ENCODE results near the gene ADGRE3. TPM values are rescaled to one million over a fixed set of nuclear protein-coding genes. Genes with fewer than 3 reads are reported as not detected.

Gene ADGRE3
- total and polyA plus RNA-seq, 7 donors, result 0.11 to 0.27 TPM; not detected in 5

GRCh38 chr19:14661372-14661924, 13.2 kb downstream of the ADGRE3 start:
- Histone ChIP-seq H3K4me3 (no peak overlapping the region), H3K36me3 (ENCODE audit: insufficient read depth in 1 of 2, low read depth in 1 of 2) (no peaks in the 10 kb centered on the region), H3K27ac (no peak overlapping the region), H3K27me3 (ENCODE audit: insufficient read depth in 3 of 3, low read length in 2 of 3) (peaks cover 0 to 14% (median 0%) of the 10 kb centered on the region in 3 donors), H3K9me3 (no peaks in the 10 kb centered on the region), H3K4me1 (no peaks in the 10 kb centered on the region)
- 70 to 72% (median 71%) methylated on average over 12 of the region's 12 CpGs for WGBS, 3 donors
- ATAC-seq (no peak), DNase-seq (no peak)
- intact Hi-C loops (cut with DNase I), result no loop called here
- TF ChIP-seq CTCF (IDR thresholded peaks at IDR 0.05), result no peak

- intact Hi-C loops (cut with DNase I), result no loop called here
- Histone ChIP-seq H3K4me3 (no peak overlapping the region), H3K27ac (no peak overlapping the region), H3K4me1 (no peaks in the 10 kb centered on the region), H3K9me3 (no peaks in the 10 kb centered on the region), H3K36me3 (ENCODE audit: insufficient read depth in 1 of 2, low read depth in 1 of 2) (no peaks in the 10 kb centered on the region), H3K27me3 (ENCODE audit: insufficient read depth in 3 of 3, low read length in 2 of 3) (peaks cover 0 to 10% (median 0%) of the 10 kb centered on the region in 3 donors)
- DNase-seq (no peak), ATAC-seq (no peak)
- WGBS, 3 donors, result 67 to 71% (median 71%) methylated on average over 6 of the region's 6 CpGs
- TF ChIP-seq CTCF (IDR thresholded peaks at IDR 0.05), result no peak
Observed at GRCh38 chr19:14659874-14660489, 14.7 kb downstream of the ADGRE3 start.

- intact Hi-C loops (cut with DNase I), result no loop called here
- Histone ChIP-seq H3K27ac (no peak overlapping the region), H3K36me3 (ENCODE audit: insufficient read depth in 1 of 2, low read depth in 1 of 2) (no peaks in the 10 kb centered on the region), H3K27me3 (ENCODE audit: insufficient read depth in 3 of 3, low read length in 2 of 3) (peaks cover 0 to 10% (median 0%) of the 10 kb centered on the region in 3 donors), H3K4me3 (no peak overlapping the region), H3K9me3 (no peaks in the 10 kb centered on the region), H3K4me1 (no peaks in the 10 kb centered on the region)
- no peak for ATAC-seq
- no peak for TF ChIP-seq CTCF (IDR thresholded peaks at IDR 0.05)
- DNase-seq, result no peak
- WGBS, 3 donors, result 67 to 73% (median 68%) methylated on average over 11 of the region's 11 CpGs
Observed at GRCh38 chr19:14655726-14656125, 18.9 kb downstream of the ADGRE3 start.

- no peaks in the 10 kb centered on the region for H3K4me1 ChIP-seq
- WGBS, 3 donors, result 62 to 66% (median 64%) methylated on average over 7 of the region's 7 CpGs
- H3K27me3 ChIP-seq (ENCODE audit: insufficient read depth in 3 of 3, low read length in 2 of 3), result peaks cover 0 to 2% (median 0%) of the 10 kb centered on the region in 3 donors
- DNase-seq (no peak), ATAC-seq (no peak)
- no peak overlapping the region for H3K27ac ChIP-seq
- H3K4me3 ChIP-seq, result no peak overlapping the region
- no peak for TF ChIP-seq CTCF (IDR thresholded peaks at IDR 0.05)
- H3K36me3 ChIP-seq (ENCODE audit: insufficient read depth in 1 of 2, low read depth in 1 of 2), result no peaks in the 10 kb centered on the region
- no peaks in the 10 kb centered on the region for H3K9me3 ChIP-seq
- intact Hi-C loops (cut with DNase I), result no loop called here
Observed at GRCh38 chr19:14654786-14655560, 19.7 kb downstream of the ADGRE3 start.
